ENCODE data around the gene SSR2.
"Not testable (repeated sequence)": the region's sequence is repeated elsewhere in the genome, so short reads cannot be mapped to it uniquely, and the experiment has no call there.

SSR2 gene

GRCh38 chr1:155993595-155993994, 27.2 kb downstream of the SSR2 start:
- no peak for DNase-seq (ENCODE audit: low read depth)

- no peak for DNase-seq (ENCODE audit: low read depth)
These were observed 30.6 kb downstream of the SSR2 start for GRCh38 chr1:155990005-155990739.

GRCh38 chr1:155989242-155990004, 31.3 kb downstream of the SSR2 start:
- DNase-seq (ENCODE audit: low read depth), result no peak

- DNase-seq (ENCODE audit: low read depth), result not testable (repeated sequence)
These were observed 35.7 kb downstream of the SSR2 start for GRCh38 chr1:155984903-155985645.

- DNase-seq (ENCODE audit: low read depth), result no peak
These were observed 36.4 kb downstream of the SSR2 start for GRCh38 chr1:155984341-155984740.

- DNase-seq (ENCODE audit: low read depth), result peak; percentile 78
These were observed 37.3 kb downstream of the SSR2 start for GRCh38 chr1:155983191-155984024.

GRCh38 chr1:155982106-155982505, 38.6 kb downstream of the SSR2 start:
- no peak for DNase-seq (ENCODE audit: low read depth)

- DNase-seq (ENCODE audit: low read depth), result no peak
These were observed 39.3 kb downstream of the SSR2 start for GRCh38 chr1:155981266-155982088.

- no peak for DNase-seq (ENCODE audit: low read depth)
These were observed 41.0 kb downstream of the SSR2 start for GRCh38 chr1:155979597-155980343.

- no peak for DNase-seq (ENCODE audit: low read depth)
These were observed 41.8 kb downstream of the SSR2 start for GRCh38 chr1:155978973-155979429.

GRCh38 chr1:155978325-155978972, 42.3 kb downstream of the SSR2 start, which contains the start of gene ARHGEF2:
ARHGEF2 (minus strand) TSS chr1:155978547; CDS start chr1:155978427, 120 bp downstream.
- no peak for DNase-seq (ENCODE audit: low read depth)

- no peak for DNase-seq (ENCODE audit: low read depth)
These were observed 42.9 kb downstream of the SSR2 start for GRCh38 chr1:155977690-155978324.

- DNase-seq (ENCODE audit: low read depth), result no peak
These were observed 43.6 kb downstream of the SSR2 start for GRCh38 chr1:155976913-155977689.

GRCh38 chr1:155976062-155976912, 44.5 kb downstream of the SSR2 start:
- no peak for DNase-seq (ENCODE audit: low read depth)

- DNase-seq (ENCODE audit: low read depth), result no peak
These were observed 45.2 kb downstream of the SSR2 start for GRCh38 chr1:155975375-155976061.

Data from non-pigmented ciliary epithelial cell (primary cell).